Endothelial cell of umbilical vein (primary cell): ENCODE measurements around the gene PROK2. TPM values are rescaled to one million over a fixed set of nuclear protein-coding genes. Genes with fewer than 3 reads are reported as not detected.

ENCODE experiments used
- BruUV-seq: library from RNA; stranded (reverse); fragments of 400-500 nt; replicated peaks from 2 replicates; lab custom pipeline; 2021; lab: Mats Ljungman, UMichigan
- CTCF ChIA-PET: fragments of 300-600, 350-600 bp; sonication (Branson Sonifier 250); formaldehyde crosslinking; loops from one replicate; lab custom pipeline; 2021; ENCODE audit warnings: antibody characterized with exemption, inconsistent platforms; lab: Charles Lee
- POLR2A ChIA-PET: fragments of 300-600, 350-600 bp; sonication (Branson Sonifier 250); formaldehyde crosslinking; loops from one replicate; lab custom pipeline; 2021; ENCODE audit warnings: antibody characterized with exemption, inconsistent platforms; lab: Charles Lee
- DNase-seq: peaks from one replicate; pipeline ENCODE4 v3.0.0-alpha.2; 2011; ENCODE audit warnings: low read depth, low spot score
- FAIRE-seq: peaks from 2 replicates; lab custom pipeline; 2011; peaks lifted over from hg19 to GRCh38; lab: Jason Lieb, UNC
- H2AFZ ChIP-seq: 2 replicates; pipeline ENCODE4 v1.6.0; 2012; ENCODE audit warnings: low read depth, low read length, control low read depth, inconsistent platforms
- H3K27ac ChIP-seq: 2 replicates; pipeline ENCODE4 v1.5.1; 2011; ENCODE audit warnings: low read depth, mild to moderate bottlenecking, control low read depth, low read length, moderate library complexity; ENCODE audit not compliant: insufficient read depth
- H3K27me3 ChIP-seq, 2 experiments: 2 replicates each; pipeline versions ENCODE4 v1.6.0 to v1.6.1; 2011; ENCODE audit warnings: low read length in 2 of 2, mixed read lengths in 1 of 2; ENCODE audit not compliant: control insufficient read depth in 2 of 2, insufficient read depth in 2 of 2
- H3K36me3 ChIP-seq, 2 experiments: 2 replicates in 1 of 2; 3 replicates in 1 of 2; pipeline ENCODE4 v1.5.1; 2011; ENCODE audit warnings: low read length in 2 of 2, mild to moderate bottlenecking in 1 of 2, moderate library complexity in 1 of 2; ENCODE audit not compliant: control insufficient read depth in 2 of 2, insufficient read depth in 2 of 2; ENCODE audit errors: extremely low read depth in 1 of 2
- H3K4me1 ChIP-seq: 3 replicates; pipeline ENCODE4 v1.5.1; 2011; ENCODE audit warnings: mild to moderate bottlenecking, low read length; ENCODE audit not compliant: control insufficient read depth, insufficient read depth; ENCODE audit errors: extremely low read depth
- H3K4me2 ChIP-seq: 2 replicates; pipeline ENCODE4 v1.6.1; 2011; ENCODE audit warnings: low read length, control low read depth, mixed read lengths; ENCODE audit not compliant: insufficient read depth
- H3K4me3 ChIP-seq, 3 experiments: fragments of 200-600 bp in 1 of 3; sonication (generic), shearing (Covaris generic) in 1 of 3; replicated peaks in 1 of 3; 2 replicates each; pipeline ENCODE4 v1.5.1; 2011 to 2016; ENCODE audit warnings: control low read depth in 3 of 3, low read length in 3 of 3, mild to moderate bottlenecking in 2 of 3, inconsistent platforms in 1 of 3, low read depth in 1 of 3, moderate library complexity in 1 of 3; ENCODE audit not compliant: insufficient read depth in 1 of 3
- H3K79me2 ChIP-seq: 2 replicates; pipeline ENCODE4 v1.6.0; 2012; ENCODE audit warnings: low read length, inconsistent platforms; ENCODE audit not compliant: control insufficient read depth, insufficient read depth
- H3K9ac ChIP-seq: replicated peaks from 2 replicates; pipeline ENCODE3; 2011; ENCODE audit warnings: low read length, control low read depth; ENCODE audit not compliant: insufficient read depth; ENCODE audit errors: extremely low read depth
- H3K9me1 ChIP-seq: replicated peaks from 3 replicates; pipeline ENCODE4 v1.6.0; 2011; ENCODE audit warnings: mild to moderate bottlenecking, low read length; ENCODE audit not compliant: control insufficient read depth, insufficient read depth; ENCODE audit errors: extremely low read depth
- H3K9me3 ChIP-seq: replicated peaks from 2 replicates; pipeline ENCODE4 v1.5.1; 2012; ENCODE audit warnings: low read length, inconsistent platforms; ENCODE audit not compliant: control insufficient read depth, insufficient read depth
- H4K20me1 ChIP-seq: replicated peaks from 2 replicates; pipeline ENCODE3; 2011; ENCODE audit warnings: mild to moderate bottlenecking, low read length; ENCODE audit not compliant: control insufficient read depth, insufficient read depth; ENCODE audit errors: extremely low read depth
- CTCF ChIP-seq, 2 donors: IDR thresholded peaks; 1 replicate in 1 of 2; 2 replicates in 1 of 2; pipeline ENCODE4 v1.5.1; 2011; ENCODE audit warnings: low read length in 2 of 2, mild to moderate bottlenecking in 2 of 2, moderate library complexity in 2 of 2, control low read depth in 1 of 2, inconsistent platforms in 1 of 2, low read depth in 1 of 2; ENCODE audit not compliant: insufficient read depth in 1 of 2; ENCODE audit errors: extremely low read depth in 1 of 2
- EZH2 ChIP-seq: IDR thresholded peaks from 2 replicates; pipeline ENCODE4 v1.6.1; 2012; ENCODE audit warnings: borderline replicate concordance, low read depth, mild to moderate bottlenecking, moderate library complexity, low read length, inconsistent platforms; ENCODE audit not compliant: severe bottlenecking
- FOS ChIP-seq: IDR thresholded peaks from 2 replicates; pipeline ENCODE4 v1.6.1; 2011; ENCODE audit warnings: mild to moderate bottlenecking, low read length, moderate library complexity, borderline replicate concordance; ENCODE audit not compliant: insufficient read depth
- GATA2 ChIP-seq: IDR thresholded peaks from 2 replicates; pipeline ENCODE4 v1.7.0; 2011; ENCODE audit warnings: low read depth, mild to moderate bottlenecking, moderate library complexity, mixed read lengths, low read length; ENCODE audit not compliant: insufficient read length, insufficient read depth
- JUN ChIP-seq: IDR thresholded peaks from 2 replicates; pipeline ENCODE4 v1.6.1; 2011; ENCODE audit warnings: borderline replicate concordance, low read depth; ENCODE audit not compliant: insufficient read length, insufficient read depth
- MAX ChIP-seq: IDR thresholded peaks from 2 replicates; pipeline ENCODE4 v1.6.1; 2011; ENCODE audit not compliant: insufficient read depth, insufficient read length
- MYC ChIP-seq: IDR thresholded peaks from one replicate; pipeline ENCODE4 v1.6.1; 2011; ENCODE audit warnings: mild to moderate bottlenecking, low read depth, low read length
- POLR2A ChIP-seq: IDR thresholded peaks from 2 replicates; pipeline ENCODE4 v1.6.1; 2012; ENCODE audit warnings: low read depth, mild to moderate bottlenecking, control low read depth, low read length
- POLR2AphosphoS5 ChIP-seq: IDR thresholded peaks from 2 replicates; pipeline ENCODE4 v1.6.1; 2012; ENCODE audit warnings: low read depth, mild to moderate bottlenecking, control low read depth, low read length, moderate library complexity; ENCODE audit not compliant: insufficient read depth
- dilution Hi-C: fragments of 300-500 bp; cut with MboI; formaldehyde crosslinking; loops from one replicate; pipeline ENCODE4 v1.15.0; 2019; ENCODE audit warnings: low sequenced_read_pairs; ENCODE audit not compliant: extremely low pct_ligation_motif_present
- intact Hi-C: fragments of 100-400 bp; cut with micrococcal nuclease; formaldehyde crosslinking; loops from one replicate; pipeline ENCODE4 v1.10.0; 2022
- polyA plus RNA-seq, 4 experiments: library from polyadenylated mRNA; depleted of rRNA in 3 of 4; stranded (reverse) in 3 of 4; unstranded in 1 of 4; fragments of >200 nt; gene quantifications; 2 replicates each; pipeline versions ENCODE4 v1.2.1 to v1.2.3, GENCODE V29; 2011 to 2012; ENCODE audit warnings: missing spikeins in 1 of 4
- total RNA-seq: library from RNA; stranded (reverse); gene quantifications from 2 replicates; pipeline ENCODE4 v1.2.3, GENCODE V29; 2021

The PROK2 gene
- total and polyA plus RNA-seq, 2 donors (not counting 3 experiments of a cell fraction or from before 2014, with no cell fraction given) = not detected

GRCh38 chr3:71760140-71760539, 24.8 kb downstream of the PROK2 start:
- H3K27ac ChIP-seq = no peak overlapping the region
- no peak overlapping the region for H3K4me2 ChIP-seq
- no peak overlapping the region for H3K4me3 ChIP-seq
- TF ChIP-seq MAX (no peak), MYC (no peak), JUN (no peak)
- dilution Hi-C loops (no loop called here), intact Hi-C loops (no loop called here)
- peaks cover 11 to 18% of the 10 kb centered on the region in 2 experiments for H3K27me3 ChIP-seq
- no peak overlapping the region for H3K9ac ChIP-seq
- H3K36me3 ChIP-seq = no peaks in the 10 kb centered on the region
- no peaks in the 10 kb centered on the region for H4K20me1 ChIP-seq
- no peaks in the 10 kb centered on the region for H3K4me1 ChIP-seq
- DNase-seq (no peak), FAIRE-seq (no peak)
- no peak overlapping the region for H2AFZ ChIP-seq
- ChIA-PET POLR2A (no interaction called here), CTCF (no interaction called here)
- no peaks in the 10 kb centered on the region for H3K9me1 ChIP-seq
- H3K9me3 ChIP-seq = no peaks in the 10 kb centered on the region
- H3K79me2 ChIP-seq = no peaks in the 10 kb centered on the region
- BruUV-seq = no TSS peak

GRCh38 chr3:71759401-71759800, 25.5 kb downstream of the PROK2 start:
- ChIA-PET POLR2A (no interaction called here), CTCF (no interaction called here)
- no peak for TF ChIP-seq MYC
- TF ChIP-seq POLR2A = no peak
- TF ChIP-seq FOS = no peak
- TF ChIP-seq GATA2 = no peak
- TF ChIP-seq POLR2AphosphoS5 = no peak
- TF ChIP-seq MAX = no peak
- TF ChIP-seq JUN = no peak
- no peak for TF ChIP-seq CTCF (IDR thresholded peaks at IDR 0.05; ENCODE audit: extremely low read depth in 1 of 2, insufficient read depth in 1 of 2, low read depth in 1 of 2, low read length in 2 of 2)
- TF ChIP-seq EZH2 = no peak
- Histone ChIP-seq H3K36me3 (no peaks in the 10 kb centered on the region), H2AFZ (no peak overlapping the region), H3K79me2 (no peaks in the 10 kb centered on the region), H3K9ac (no peak overlapping the region), H3K27me3 (peaks cover 17 to 24% of the 10 kb centered on the region in 2 experiments), H3K27ac (no peak overlapping the region), H3K9me1 (no peaks in the 10 kb centered on the region), H3K4me1 (no peaks in the 10 kb centered on the region), H4K20me1 (no peaks in the 10 kb centered on the region), H3K9me3 (no peaks in the 10 kb centered on the region), H3K4me3 (no peak overlapping the region), H3K4me2 (no peak overlapping the region)
- FAIRE-seq (no peak), DNase-seq (no peak)
- dilution Hi-C loops (no loop called here), intact Hi-C loops (no loop called here)
- no TSS peak for BruUV-seq
